Fibroblast of pulmonary artery (primary cell): Measurements from ENCODE around the gene CYP4F11.

Source experiments
- DNase-seq: peaks from one replicate; pipeline ENCODE4 v3.0.0-alpha.2; 2010; ENCODE audit warnings: low read depth
- H3K4me3 ChIP-seq: replicated peaks from 2 replicates; pipeline ENCODE4 v1.5.1; 2011; ENCODE audit warnings: low read depth, mild to moderate bottlenecking, control low read depth, low read length, moderate library complexity
- CTCF ChIP-seq: IDR thresholded peaks from 2 replicates; pipeline ENCODE4 v1.5.1; 2011; ENCODE audit warnings: mild to moderate bottlenecking, control low read depth, low read length, inconsistent platforms; ENCODE audit errors: missing control alignments

Gene CYP4F11

GRCh38 chr19:15971224-15971780 lies 37.0 kb upstream of the CYP4F11 start:
- TF ChIP-seq CTCF: no peak
- DNase-seq: no peak
- no peak overlapping the region for H3K4me3 ChIP-seq

GRCh38 chr19:15964231-15964630 lies 29.9 kb upstream of the CYP4F11 start:
- no peak overlapping the region for H3K4me3 ChIP-seq
- no peak for TF ChIP-seq CTCF
- no peak for DNase-seq

- no peak for DNase-seq
- no peak for TF ChIP-seq CTCF
- H3K4me3 ChIP-seq: no peak overlapping the region
These were observed 28.0 kb upstream of the CYP4F11 start for GRCh38 chr19:15962319-15962718.

- no peak for DNase-seq
- no peak overlapping the region for H3K4me3 ChIP-seq
- no peak for TF ChIP-seq CTCF
These were observed 20.5 kb upstream of the CYP4F11 start for GRCh38 chr19:15954820-15955219.

- no peak for DNase-seq
These were observed 14.1 kb upstream of the CYP4F11 start, which contains the start of gene OR10H4 for GRCh38 chr19:15948223-15949058. TSS of gene OR10H4 (plus strand) at chr19:15949008. CDS start at chr19:15949008, 0 bp downstream.

GRCh38 chr19:15945301-15945700 lies 11.0 kb upstream of the CYP4F11 start:
- no peak overlapping the region for H3K4me3 ChIP-seq
- TF ChIP-seq CTCF: no peak
- DNase-seq: no peak

More at GRCh38 chr19:15948223-15949058, 14.1 kb upstream of the CYP4F11 start, which contains the start of gene OR10H4:
- no peak for TF ChIP-seq CTCF
- no peak within 1 kb of the TSS for H3K4me3 ChIP-seq
